MV-4-11 (cell line): ENCODE results near the gene FGF11.
A peak's percentile ranks its signal among the peaks of the same experiment; 100 is the strongest.

Source experiments
- DNase-seq: peaks from one replicate; lab custom pipeline; 2025; lab: John Stamatoyannopoulos, UW

Gene FGF11

GRCh38 chr17:7431231-7431630 lies 8.1 kb upstream of the FGF11 start:
- DNase-seq: no peak

GRCh38 chr17:7432296-7432695 lies 7.0 kb upstream of the FGF11 start:
- no peak for DNase-seq

DNA sequence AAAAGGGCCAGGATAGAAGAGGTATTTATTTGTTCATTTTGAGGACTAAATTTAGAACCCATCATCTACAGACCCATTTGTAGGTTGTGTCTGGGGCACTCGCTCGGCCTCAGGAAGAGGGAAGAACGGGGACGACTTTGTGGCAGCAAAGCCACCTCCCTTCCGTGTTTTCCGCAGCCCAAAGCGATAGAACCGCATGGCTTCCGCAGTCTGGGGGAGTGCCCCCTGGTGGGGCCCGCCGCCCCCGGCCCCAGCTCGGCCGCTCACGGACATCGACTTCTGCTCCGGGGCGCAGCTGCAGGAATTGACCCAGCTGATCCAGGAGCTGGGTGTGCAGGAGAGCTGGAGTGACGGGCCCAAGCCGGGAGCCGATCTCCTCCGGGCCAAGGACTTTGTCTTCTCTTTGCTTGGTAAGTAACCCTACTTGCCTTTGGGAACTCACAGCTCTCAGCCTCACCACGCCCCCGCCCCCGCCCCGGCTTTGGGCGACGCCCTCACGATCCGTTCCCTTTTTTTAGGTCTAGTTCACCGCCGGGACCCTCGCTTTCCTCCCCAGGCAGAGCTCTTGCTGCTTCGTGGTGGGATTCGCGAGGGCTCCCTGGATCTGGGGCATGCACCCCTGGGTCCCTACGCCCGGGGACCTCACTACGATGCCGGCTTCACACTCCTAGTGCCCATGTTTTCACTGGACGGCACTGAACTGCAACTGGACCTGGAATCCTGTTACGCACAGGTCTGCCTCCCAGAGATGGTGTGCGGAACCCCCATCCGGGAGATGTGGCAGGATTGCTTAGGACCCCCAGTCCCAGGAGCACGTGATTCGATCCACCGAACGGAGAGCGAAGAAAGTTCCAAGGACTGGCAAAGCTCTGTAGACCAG lies 3.4 kb upstream of the FGF11 start:
- peak; percentile 69 for DNase-seq

DNA sequence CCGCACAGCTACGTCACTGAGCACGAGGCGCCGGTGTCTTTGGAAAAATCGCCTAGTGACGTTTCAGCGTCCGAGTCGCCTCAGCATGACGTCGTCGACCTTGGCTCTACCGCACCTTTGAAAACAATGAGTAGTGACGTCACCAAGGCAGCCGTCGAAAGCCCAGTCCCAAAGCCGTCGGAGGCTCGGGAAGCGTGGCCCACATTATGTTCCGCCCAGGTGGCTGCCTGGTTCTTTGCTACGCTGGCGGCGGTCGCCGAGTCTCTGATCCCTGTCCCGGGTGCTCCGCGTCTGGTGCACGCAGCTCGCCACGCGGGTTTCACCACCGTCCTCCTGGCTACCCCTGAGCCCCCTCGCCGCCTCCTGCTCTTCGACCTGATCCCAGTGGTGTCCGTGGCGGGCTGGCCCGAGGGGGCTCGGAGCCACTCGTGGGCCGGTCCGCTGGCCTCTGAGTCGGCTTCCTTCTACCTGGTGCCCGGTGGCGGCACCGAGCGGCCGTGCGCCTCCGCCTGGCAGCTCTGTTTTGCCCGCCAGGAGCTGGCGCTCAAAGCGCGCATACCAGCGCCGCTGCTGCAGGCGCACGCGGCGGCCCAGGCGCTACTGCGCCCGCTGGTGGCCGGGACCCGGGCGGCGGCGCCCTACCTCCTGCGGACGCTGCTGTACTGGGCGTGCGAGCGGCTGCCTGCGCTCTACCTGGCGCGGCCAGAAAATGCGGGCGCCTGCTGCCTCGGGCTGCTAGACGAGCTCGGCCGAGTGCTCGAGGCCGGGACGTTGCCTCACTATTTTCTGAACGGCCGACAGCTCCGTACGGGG lies 2.5 kb upstream of the FGF11 start:
- peak; percentile 74 for DNase-seq

DNA sequence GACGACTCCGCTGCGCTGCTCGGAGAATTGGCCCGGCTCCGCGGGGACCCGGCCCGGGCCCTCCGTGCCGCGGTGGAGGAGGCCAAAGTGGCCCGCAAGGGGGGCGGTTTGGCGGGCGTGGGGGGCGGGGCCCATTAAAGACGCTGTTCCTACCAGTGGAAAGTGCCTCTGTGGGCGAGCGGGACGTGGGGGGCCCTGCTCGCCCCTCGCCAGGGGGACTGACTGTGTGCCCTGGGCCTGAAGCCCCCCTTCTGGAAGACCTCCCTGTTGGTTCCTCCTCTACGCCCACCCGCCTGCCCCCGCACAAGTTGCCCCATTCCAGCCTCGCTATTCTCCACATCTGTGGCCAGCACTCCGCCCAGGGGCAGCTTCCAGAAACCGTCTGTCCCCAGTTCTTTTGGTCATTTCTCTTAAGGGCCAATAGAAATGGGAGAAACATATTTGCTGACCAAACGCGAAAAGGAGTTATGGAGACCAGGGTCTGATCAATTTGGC lies 1.9 kb upstream of the FGF11 start:
- no peak for DNase-seq

GRCh38 chr17:7437950-7438614 lies 1.2 kb upstream of the FGF11 start:
- DNase-seq: peak; percentile 41

GRCh38 chr17:7438656-7439460 lies 454 bp upstream of the FGF11 start:
- DNase-seq: no peak

- no peak for DNase-seq
These were observed 961 bp downstream of the FGF11 start for GRCh38 chr17:7440113-7440833.

- no peak for DNase-seq
These were observed 1.5 kb downstream of the FGF11 start for GRCh38 chr17:7440834-7441195.

- no peak for DNase-seq
These were observed 2.0 kb downstream of the FGF11 start for GRCh38 chr17:7441266-7441665.

DNA sequence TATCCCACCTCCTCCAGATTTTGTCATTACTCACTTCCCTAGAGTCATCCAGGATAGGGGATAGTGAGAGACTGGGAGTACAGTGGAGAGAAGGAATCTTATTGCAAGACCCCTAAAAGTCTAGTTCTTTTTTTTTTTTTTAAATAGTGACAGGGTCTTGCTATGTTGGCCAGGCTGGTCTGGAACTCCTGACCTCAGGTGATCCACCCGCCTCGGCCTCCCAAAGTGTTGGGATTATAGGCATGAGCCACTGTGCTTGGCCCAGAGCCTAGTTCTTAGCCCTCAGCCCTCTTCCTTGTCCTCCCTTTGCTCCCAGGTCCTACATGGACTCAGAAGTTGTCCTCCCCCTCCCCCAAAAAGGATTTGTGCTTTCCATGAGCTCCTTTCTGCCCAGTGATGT lies 2.8 kb downstream of the FGF11 start:
- no peak for DNase-seq

DNA sequence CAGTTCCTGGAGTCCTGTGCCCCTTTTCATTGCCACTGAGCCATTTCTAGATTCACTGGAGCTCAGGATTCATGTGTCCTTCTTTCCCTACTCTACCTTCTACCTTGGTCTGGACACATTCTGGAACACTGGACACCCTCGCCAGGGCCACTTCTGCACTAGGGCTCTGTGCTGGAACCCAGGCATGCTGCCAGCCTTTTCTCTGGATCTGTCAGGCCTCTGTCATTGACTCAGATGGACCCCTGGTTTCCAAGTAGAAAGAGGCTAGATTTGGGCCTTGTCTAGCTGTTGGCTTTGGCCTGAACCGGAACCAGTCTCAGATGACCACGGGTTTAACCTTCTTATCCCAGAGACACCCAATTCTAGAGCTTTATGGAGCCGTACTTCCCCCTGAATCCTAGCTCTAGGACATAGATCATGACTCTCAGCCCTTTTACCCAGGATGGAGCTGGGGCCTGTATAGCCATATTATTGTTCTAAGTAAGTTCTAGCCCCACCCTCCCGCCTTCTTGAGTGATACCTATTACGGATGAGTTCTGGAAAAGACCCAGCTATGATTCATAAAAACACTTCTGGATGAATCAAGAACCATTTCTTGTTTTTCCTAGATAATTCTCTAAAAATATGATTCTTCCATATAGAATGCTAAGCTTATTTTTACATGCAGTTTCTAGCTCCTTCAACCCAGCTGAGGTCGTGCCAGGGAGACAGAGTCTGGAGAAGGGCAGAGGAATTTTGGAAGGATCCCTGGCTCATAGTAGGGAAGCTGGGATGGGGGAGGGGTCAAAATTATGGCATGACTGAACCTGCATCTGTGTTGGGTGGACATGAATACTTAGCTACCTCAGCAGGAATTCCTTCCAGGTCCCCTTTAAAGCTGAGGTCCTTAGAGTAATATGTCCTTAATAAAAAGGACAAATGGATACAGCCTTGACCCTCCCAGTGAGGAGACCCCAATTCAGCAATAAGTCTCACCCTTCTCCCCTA lies 4.5 kb downstream of the FGF11 start:
- no peak for DNase-seq

DNA sequence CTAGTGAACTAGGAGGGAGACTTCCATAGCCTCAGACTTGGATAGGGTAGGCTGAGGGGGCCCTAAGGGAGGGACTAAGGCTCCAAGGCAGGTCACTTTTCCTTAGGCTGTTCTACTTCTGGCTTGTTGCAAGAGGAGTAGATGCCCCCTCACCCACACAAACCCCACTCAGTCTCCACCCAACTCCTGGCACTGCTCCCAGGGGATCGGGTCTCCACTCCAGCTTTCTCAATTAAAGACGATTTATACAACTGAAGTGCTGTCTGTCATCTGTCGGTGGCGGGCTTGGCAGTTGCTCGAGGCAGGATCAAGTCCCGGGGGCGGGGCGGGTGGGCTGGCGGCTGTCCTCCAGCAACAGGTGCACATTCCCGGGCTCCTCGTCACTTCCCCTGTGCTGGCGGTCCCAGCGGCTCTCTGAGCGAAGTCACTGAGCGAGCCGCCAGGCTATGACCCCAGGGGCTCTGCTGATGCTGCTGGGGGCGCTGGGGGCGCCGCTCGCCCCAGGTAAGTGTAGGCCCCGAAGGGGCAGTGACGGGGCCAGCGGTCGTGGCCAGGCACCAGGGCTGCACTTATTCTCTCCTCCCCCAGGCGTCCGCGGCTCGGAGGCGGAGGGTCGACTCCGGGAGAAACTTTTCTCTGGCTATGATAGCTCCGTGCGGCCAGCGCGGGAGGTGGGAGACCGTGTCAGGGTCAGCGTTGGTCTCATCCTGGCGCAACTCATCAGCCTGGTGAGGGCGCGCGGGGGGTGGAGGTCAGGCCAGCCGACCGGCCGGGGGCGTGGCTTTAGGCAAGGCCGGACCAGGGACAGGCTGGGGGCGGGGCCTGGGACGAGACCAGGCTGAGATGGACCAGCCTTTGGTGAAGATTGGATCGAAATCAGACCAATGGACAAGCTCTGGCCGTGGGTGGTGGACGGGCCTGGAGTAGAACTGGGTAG lies 5.6 kb downstream of the FGF11 start, which contains the start of gene CHRNB1:
Gene CHRNB1 (plus strand): TSS at position 380 of the 937 bp plus-strand sequence. CDS start 67 bp downstream, at position 447.
- DNase-seq: no peak

DNA sequence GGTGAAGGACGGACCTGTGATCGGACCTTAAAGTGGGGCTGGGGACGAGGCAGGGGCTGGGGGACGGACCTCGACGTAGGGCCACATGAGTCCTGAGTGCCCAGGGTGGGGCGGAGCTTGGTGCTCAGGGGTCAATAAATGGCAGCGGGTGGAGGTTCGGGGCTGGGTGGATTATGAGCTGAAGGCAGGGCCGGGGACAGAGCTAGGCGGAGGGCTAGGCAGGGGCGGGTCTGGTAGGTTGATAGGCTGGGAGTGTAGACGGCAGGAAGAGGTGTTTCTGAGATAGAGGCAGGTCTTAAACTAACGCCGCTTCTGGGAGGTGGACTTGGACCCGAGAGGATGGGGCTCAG lies 6.3 kb downstream of the FGF11 start:
- DNase-seq: no peak

DNA sequence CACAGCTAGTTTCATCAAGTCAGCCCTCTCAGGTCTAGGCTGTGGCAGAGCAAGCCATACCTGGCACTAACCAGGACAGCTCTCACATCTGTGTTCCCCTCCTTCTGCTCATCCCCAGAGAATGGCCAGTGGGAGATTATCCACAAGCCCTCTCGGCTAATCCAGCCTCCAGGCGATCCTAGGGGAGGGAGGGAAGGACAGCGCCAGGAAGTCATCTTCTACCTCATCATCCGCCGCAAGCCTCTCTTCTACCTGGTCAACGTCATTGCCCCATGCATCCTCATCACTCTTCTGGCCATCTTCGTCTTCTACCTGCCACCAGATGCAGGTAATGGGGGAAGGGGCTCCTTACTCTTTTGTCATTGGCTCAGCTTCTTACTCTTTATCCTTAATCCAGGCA lies 9.1 kb downstream of the FGF11 start:
- DNase-seq: no peak

GRCh38 chr17:7459961-7460545 lies 20.7 kb downstream of the FGF11 start:
- DNase-seq: peak; percentile 20

DNA sequence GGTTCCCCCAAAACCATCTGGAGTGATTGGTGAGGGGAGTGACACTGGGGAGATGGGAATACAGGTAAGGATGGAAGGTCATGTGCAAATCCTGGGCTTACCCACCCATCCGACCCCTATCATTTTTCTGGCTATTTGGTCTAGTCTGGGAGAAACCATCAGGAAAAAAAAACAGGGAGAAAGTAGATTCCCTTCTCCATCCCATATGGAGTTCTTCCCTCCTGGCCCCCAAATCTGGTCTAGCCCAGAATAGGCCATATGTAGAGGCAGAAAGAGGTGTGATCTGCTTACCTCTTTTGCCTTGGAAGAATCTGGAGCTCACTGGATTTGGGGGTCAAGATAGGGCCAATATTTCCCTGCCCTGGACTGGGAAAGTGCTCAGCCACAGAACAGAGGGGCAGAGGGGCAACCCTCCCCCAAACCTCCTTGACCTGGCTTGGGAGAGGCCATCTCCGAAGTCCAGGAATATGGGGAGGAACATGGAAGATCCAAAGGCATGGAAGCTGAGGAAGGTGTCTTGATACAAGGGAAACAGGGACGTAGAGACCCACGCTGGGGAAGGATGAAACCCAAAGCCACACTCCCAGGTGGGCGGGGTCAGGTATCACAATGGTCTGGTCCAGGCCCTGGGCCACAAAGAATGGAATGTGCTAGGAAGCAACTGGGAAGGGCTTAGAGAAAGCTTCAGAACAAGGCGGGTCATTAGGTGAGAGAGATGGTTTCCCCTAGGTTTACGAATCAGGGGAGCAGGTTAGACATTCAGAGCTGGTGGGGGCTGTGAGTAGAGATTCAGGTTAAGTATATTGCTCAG lies 21.7 kb downstream of the FGF11 start:
- DNase-seq: no peak
